Measurements from ENCODE around the gene TLR3.

TLR3 gene

DNA sequence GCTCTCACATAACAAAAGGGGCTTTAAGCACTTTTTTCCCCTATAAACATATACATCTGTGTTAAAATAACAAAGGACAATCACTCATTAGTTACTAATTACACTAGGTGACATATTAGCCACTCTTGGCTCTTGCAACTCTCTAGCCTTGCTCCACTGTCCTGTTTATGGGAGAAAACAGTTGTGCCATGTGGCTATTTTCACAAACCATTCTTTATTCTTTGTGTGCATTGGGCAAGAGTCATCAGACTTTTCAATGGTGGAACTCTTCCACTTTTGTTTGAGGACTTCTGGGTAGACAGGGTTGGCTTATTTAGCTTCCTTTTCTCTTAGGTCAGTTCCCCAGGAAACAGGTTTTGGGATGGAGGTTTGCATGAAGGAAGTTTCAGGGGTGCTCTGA, 19.6 kb downstream of the TLR3 start:
- H3K4me3 ChIP-seq (ENCODE audit: control insufficient read depth, low read depth, low read length): no peak overlapping the region
- TF ChIP-seq, protein P1, sequence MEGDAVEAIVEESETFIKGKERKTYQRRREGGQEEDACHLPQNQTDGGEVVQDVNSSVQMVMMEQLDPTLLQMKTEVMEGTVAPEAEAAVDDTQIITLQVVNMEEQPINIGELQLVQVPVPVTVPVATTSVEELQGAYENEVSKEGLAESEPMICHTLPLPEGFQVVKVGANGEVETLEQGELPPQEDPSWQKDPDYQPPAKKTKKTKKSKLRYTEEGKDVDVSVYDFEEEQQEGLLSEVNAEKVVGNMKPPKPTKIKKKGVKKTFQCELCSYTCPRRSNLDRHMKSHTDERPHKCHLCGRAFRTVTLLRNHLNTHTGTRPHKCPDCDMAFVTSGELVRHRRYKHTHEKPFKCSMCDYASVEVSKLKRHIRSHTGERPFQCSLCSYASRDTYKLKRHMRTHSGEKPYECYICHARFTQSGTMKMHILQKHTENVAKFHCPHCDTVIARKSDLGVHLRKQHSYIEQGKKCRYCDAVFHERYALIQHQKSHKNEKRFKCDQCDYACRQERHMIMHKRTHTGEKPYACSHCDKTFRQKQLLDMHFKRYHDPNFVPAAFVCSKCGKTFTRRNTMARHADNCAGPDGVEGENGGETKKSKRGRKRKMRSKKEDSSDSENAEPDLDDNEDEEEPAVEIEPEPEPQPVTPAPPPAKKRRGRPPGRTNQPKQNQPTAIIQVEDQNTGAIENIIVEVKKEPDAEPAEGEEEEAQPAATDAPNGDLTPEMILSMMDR (conservative IDR thresholded peaks at IDR 0.05; ENCODE audit: control insufficient read depth, insufficient read depth, low read depth, low read length): no peak
- no peak for DNase-seq (ENCODE audit: low read depth)

DNA sequence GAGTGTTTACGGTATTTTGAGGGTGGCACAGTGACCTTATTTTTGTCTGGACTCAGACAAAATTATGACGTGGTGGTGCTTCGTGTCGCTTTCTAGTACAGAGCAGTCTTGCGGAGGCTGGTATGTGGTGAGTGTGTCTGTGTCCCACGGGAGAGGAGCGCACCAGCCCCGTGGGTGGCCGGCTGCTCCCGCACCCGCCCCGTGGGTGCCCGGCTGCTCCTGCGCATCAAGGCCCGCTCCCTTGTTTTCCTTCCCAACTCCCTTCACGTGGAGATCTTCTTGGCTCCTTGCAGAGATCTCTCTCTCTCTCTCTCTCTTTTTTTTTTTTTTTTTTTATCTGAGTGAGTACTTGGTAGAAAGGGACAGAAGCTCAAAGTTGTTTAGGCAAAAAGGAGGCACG, 23.3 kb downstream of the TLR3 start:
- TF ChIP-seq, protein P1 (conservative IDR thresholded peaks at IDR 0.05; ENCODE audit: control insufficient read depth, insufficient read depth, low read depth, low read length): no peak
- DNase-seq (ENCODE audit: low read depth): no peak
- H3K4me3 ChIP-seq (ENCODE audit: control insufficient read depth, low read depth, low read length): no peak overlapping the region

DNA sequence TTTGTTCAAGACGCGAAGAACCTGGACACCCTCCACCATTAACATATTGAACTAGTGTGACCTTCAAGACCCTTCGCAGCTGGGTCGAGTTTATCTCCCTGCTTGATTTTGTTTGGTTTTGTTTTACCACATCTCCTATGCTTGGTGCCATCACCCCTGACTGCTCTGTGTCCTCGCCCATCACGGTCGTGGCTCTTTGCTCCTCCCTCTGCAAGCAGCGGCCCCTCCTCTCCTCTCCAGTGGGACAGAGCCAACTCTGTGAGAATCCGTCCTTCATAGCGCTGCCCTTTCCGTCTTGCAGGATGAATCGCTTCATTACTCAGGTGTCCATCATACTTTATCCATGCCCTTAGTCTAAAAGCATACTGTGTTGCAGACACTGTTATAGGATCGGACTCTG, 26.4 kb downstream of the TLR3 start:
- H3K4me3 ChIP-seq (ENCODE audit: control insufficient read depth, low read depth, low read length): no peak overlapping the region
- DNase-seq (ENCODE audit: low read depth): no peak
- TF ChIP-seq, protein P1 (conservative IDR thresholded peaks at IDR 0.05; ENCODE audit: control insufficient read depth, insufficient read depth, low read depth, low read length): no peak

DNA sequence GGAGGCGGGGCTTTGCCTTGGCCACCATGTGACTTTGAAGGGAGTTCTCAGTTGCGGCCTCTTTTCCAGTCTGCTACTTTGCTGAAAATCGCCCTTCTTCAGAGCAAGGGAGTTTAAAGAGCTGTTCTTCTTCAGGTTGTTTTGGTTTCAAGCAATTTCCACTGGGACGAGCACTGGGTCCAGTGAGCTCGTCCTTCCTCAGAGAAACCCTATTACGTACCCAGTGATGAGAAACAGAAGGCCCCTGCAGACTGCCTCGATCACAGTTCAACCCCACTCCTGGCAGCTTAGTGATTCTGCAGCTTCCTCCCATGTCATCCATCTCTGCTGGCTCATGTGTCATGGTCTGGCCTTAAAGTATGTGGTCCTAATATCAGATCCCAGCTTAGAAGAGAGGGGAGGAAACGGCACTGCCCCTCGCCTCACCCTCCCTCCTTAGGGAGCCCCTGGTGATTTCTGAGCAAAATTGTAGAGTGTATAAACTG, 27.8 kb downstream of the TLR3 start:
- no peak for DNase-seq (ENCODE audit: low read depth)
- H3K4me3 ChIP-seq (ENCODE audit: control insufficient read depth, low read depth, low read length): no peak overlapping the region
- TF ChIP-seq, protein P1 (conservative IDR thresholded peaks at IDR 0.05; ENCODE audit: control insufficient read depth, insufficient read depth, low read depth, low read length): no peak

DNA sequence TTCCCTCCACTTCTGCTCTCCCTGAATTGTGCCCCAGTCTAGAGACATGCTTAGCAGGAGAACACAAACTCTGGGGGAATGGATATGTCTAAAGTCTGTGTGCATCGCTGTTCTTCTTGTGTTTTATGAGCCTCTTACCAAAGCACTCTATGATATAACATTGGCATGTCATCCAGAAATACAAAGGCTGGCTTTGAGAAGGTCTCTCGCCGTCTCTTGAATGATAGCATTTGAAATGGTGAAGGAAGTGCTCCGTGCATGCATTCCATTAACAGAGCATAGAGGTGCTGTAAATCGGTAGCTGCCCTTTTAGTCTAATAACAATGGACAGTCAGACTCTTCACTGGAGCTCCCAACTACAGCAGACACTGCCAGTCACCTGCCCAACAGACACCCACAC, 28.4 kb downstream of the TLR3 start:
- no peak for DNase-seq (ENCODE audit: low read depth)
- no peak overlapping the region for H3K4me3 ChIP-seq (ENCODE audit: control insufficient read depth, low read depth, low read length)
- TF ChIP-seq, protein P1 (conservative IDR thresholded peaks at IDR 0.05; ENCODE audit: control insufficient read depth, insufficient read depth, low read depth, low read length): no peak

DNA sequence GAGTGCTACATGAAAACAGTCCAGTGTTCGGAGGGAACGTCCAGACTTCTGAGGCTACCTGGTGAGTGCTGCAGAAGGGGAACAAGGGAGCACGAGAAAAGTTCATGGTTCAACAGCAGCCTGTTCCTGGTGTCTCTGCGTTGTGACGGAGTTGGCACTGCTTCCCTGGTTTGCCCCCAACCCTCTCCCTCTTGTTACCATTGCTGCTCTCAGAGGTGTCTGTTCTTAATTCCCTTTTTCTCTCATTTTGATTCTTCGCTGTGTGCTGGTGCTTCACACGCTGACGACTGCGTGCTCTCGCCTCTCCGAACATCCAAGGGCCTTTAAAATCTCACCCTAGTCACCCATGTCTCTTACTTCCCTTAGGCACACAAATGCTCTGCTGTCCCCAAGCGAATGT, 34.0 kb downstream of the TLR3 start:
- DNase-seq (ENCODE audit: low read depth): no peak
- no peak overlapping the region for H3K4me3 ChIP-seq (ENCODE audit: control insufficient read depth, low read depth, low read length)
- TF ChIP-seq, protein P1 (conservative IDR thresholded peaks at IDR 0.05; ENCODE audit: control insufficient read depth, insufficient read depth, low read depth, low read length): no peak

Measured in fibroblast of mammary gland (primary cell).